ENCODE results near the gene PTPN1.

- no peak for TF ChIP-seq CTCF (IDR thresholded peaks at IDR 0.05)
- no peak for TF ChIP-seq POLR2A (IDR thresholded peaks at IDR 0.05)
Observed at GRCh38 chr20:50559149-50559548, 49.0 kb downstream of the PTPN1 start.

Measured in thyroid gland (tissue), 4 donors.